H1 (cell line): ENCODE measurements around the gene IQCN. TPM values are rescaled to one million over a fixed set of nuclear protein-coding genes. Genes with fewer than 3 reads are reported as not detected.

Experiments
- CBX5 ChIP-seq: fragments of 300-800, 300-1000 bp; sonication (generic); IDR thresholded peaks from 2 replicates; pipeline ENCODE4 v1.7.1; 2016; ENCODE audit warnings: antibody characterized with exemption, low read length, low read depth
- polyA plus RNA-seq, 7 experiments: library from polyadenylated mRNA; depleted of rRNA in 3 of 7; stranded (reverse) in 5 of 7; unstranded in 2 of 7; fragments of >200 nt in 5 of 7; fragments of 200-250 nt in 2 of 7; gene quantifications; 1 replicate in 5 of 7; 2 replicates in 1 of 7; 4 replicates in 1 of 7; pipeline versions ENCODE4 v1.2.1 to v1.2.3, GENCODE V29; 2011 to 2013; ENCODE audit warnings: missing spikeins in 2 of 7, mixed read lengths in 2 of 7
- total RNA-seq: library from RNA; stranded (reverse); fragmentation: NEBNext Ultra II Directional; extraction: Animal tissue kit (Norgen Biotek cat#: 25700); gene quantifications from 2 replicates; pipeline ENCODE4 v1.2.1, GENCODE V29; 2021
- TF ChIP-seq, protein P1 (sequence below), 3 experiments: IDR thresholded peaks; 1 replicate in 2 of 3; 2 replicates in 1 of 3; pipeline versions ENCODE4 v1.5.1 to v1.6.1; 2011; ENCODE audit warnings: low read length in 3 of 3, mild to moderate bottlenecking in 3 of 3, inconsistent platforms in 2 of 3, low read depth in 1 of 3, moderate library complexity in 1 of 3; ENCODE audit not compliant: insufficient read depth in 1 of 3; ENCODE audit errors: control extremely low read depth in 1 of 3

The IQCN gene
- total and polyA plus RNA-seq, 2 of the 8 experiments (the other 6 are each of a cell fraction or from before 2014, with no cell fraction given) = 0.36 to 1.0 TPM

DNA sequence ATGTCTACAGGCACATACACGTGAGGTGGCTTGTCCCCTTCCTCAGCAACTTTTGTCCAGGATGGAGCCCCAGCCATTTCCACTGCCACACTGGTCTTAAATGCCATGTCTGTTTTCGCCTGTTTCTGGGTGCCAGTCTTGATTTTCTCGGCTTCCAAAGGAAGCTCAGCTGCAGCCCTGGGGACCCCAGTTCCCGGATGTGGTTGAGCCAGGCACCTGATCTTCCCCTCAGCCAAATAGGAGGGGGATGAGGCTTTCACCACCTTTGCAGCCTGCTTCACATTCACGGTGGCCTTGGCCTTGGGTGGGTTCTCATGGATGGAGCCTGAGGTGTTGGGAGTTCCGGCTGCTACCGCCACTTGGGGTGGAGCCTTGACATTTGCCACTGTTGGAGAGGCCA, 8.7 kb downstream of the IQCN start (continued):
- TF ChIP-seq, protein P1, sequence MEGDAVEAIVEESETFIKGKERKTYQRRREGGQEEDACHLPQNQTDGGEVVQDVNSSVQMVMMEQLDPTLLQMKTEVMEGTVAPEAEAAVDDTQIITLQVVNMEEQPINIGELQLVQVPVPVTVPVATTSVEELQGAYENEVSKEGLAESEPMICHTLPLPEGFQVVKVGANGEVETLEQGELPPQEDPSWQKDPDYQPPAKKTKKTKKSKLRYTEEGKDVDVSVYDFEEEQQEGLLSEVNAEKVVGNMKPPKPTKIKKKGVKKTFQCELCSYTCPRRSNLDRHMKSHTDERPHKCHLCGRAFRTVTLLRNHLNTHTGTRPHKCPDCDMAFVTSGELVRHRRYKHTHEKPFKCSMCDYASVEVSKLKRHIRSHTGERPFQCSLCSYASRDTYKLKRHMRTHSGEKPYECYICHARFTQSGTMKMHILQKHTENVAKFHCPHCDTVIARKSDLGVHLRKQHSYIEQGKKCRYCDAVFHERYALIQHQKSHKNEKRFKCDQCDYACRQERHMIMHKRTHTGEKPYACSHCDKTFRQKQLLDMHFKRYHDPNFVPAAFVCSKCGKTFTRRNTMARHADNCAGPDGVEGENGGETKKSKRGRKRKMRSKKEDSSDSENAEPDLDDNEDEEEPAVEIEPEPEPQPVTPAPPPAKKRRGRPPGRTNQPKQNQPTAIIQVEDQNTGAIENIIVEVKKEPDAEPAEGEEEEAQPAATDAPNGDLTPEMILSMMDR (IDR thresholded peaks at IDR 0.05; ENCODE audit: control extremely low read depth in 1 of 3, insufficient read depth in 1 of 3, low read depth in 1 of 3, low read length in 3 of 3) = no peak
- no peak for TF ChIP-seq CBX5
